Mesendoderm (in vitro differentiated cells): ENCODE measurements around the gene LEMD1. TPM values are rescaled to one million over a fixed set of nuclear protein-coding genes. Genes with fewer than 3 reads are reported as not detected.
A peak's percentile ranks its signal among the peaks of the same experiment; 100 is the strongest.

Source experiments
- DNase-seq: peaks from one replicate; pipeline ENCODE4 v3.0.0; 2013
- H2AK5ac ChIP-seq: 2 replicates; pipeline ENCODE4 v1.6.1; 2013; ENCODE audit warnings: low read length, inconsistent platforms
- H2BK120ac ChIP-seq: 2 replicates; pipeline ENCODE4 v1.6.1; 2013; ENCODE audit warnings: low read depth, mild to moderate bottlenecking, low read length, moderate library complexity, mixed read lengths
- H2BK15ac ChIP-seq: replicated peaks from 2 replicates; pipeline ENCODE4 v1.6.1; 2013; ENCODE audit warnings: low read depth, mild to moderate bottlenecking, moderate library complexity
- H2BK5ac ChIP-seq: 2 replicates; pipeline ENCODE4 v1.6.1; 2013; ENCODE audit warnings: low read length, inconsistent platforms
- H3K18ac ChIP-seq: 2 replicates; pipeline ENCODE4 v1.6.1; 2013; ENCODE audit warnings: mild to moderate bottlenecking, low read length, mixed read lengths
- H3K23ac ChIP-seq: one replicate; pipeline ENCODE4 v1.6.1; 2013; ENCODE audit warnings: low read length
- H3K27ac ChIP-seq: 2 replicates; pipeline ENCODE4 v1.5.1; 2013; ENCODE audit warnings: low read depth, mild to moderate bottlenecking, inconsistent platforms, low read length, moderate library complexity
- H3K27me3 ChIP-seq: 2 replicates; pipeline ENCODE4 v1.6.1; 2013; ENCODE audit warnings: low read length, control low read depth, mild to moderate bottlenecking, inconsistent platforms; ENCODE audit not compliant: insufficient read depth, poor library complexity
- H3K36me3 ChIP-seq: 2 replicates; pipeline ENCODE4 v1.6.1; 2013; ENCODE audit warnings: low read length, inconsistent platforms; ENCODE audit not compliant: control insufficient read depth, insufficient read depth
- H3K4ac ChIP-seq: one replicate; pipeline ENCODE4 v1.6.1; 2013; ENCODE audit warnings: low read depth, mild to moderate bottlenecking, low read length, moderate library complexity
- H3K4me1 ChIP-seq: 2 replicates; pipeline ENCODE4 v1.6.1; 2013; ENCODE audit warnings: low read depth, low read length, inconsistent platforms; ENCODE audit not compliant: control insufficient read depth
- H3K4me2 ChIP-seq: 2 replicates; pipeline ENCODE4 v1.6.1; 2013; ENCODE audit warnings: low read length
- H3K4me3 ChIP-seq: 2 replicates; pipeline ENCODE4 v1.5.1; 2013; ENCODE audit warnings: mild to moderate bottlenecking, low read length
- H3K56ac ChIP-seq: one replicate; pipeline ENCODE4 v1.6.1; 2013; ENCODE audit warnings: low read length
- H3K79me1 ChIP-seq: 2 replicates; pipeline ENCODE4 v1.6.1; 2013; ENCODE audit warnings: low read length, inconsistent platforms
- H3K79me2 ChIP-seq: 2 replicates; pipeline ENCODE4 v1.6.1; 2013; ENCODE audit warnings: mild to moderate bottlenecking, low read length; ENCODE audit not compliant: control insufficient read depth, insufficient read depth
- H3K9ac ChIP-seq: 2 replicates; pipeline ENCODE4 v1.6.1; 2013; ENCODE audit warnings: low read length, inconsistent platforms
- H4K5ac ChIP-seq: one replicate; pipeline ENCODE4 v1.6.1; 2013; ENCODE audit warnings: low read length
- H4K8ac ChIP-seq: one replicate; pipeline ENCODE4 v1.6.1; 2013; ENCODE audit warnings: low read depth, mild to moderate bottlenecking, control low read depth, low read length, moderate library complexity
- WGBS: extraction: QIAGEN DNeasy Blood & Tissue Kit; methylation state at CpG from one replicate; pipeline ENCODE4 v1.1.7; 2013; ENCODE audit warnings: low lambda C conversion rate, missing lambda C conversion rate; ENCODE audit not compliant: insufficient coverage; ENCODE audit errors: extremely low coverage; 5-methylcytosine and 5-hydroxymethylcytosine counted together
- small RNA-seq: library from polyadenylated mRNA; stranded (forward); fragments of <200 nt; extraction: miRNeasy Mini kit (QIAGEN cat#:217004); gene quantifications from one replicate; pipeline ENCODE3, GENCODE V24; 2013; ENCODE audit not compliant: insufficient read depth

The LEMD1 gene

DNA sequence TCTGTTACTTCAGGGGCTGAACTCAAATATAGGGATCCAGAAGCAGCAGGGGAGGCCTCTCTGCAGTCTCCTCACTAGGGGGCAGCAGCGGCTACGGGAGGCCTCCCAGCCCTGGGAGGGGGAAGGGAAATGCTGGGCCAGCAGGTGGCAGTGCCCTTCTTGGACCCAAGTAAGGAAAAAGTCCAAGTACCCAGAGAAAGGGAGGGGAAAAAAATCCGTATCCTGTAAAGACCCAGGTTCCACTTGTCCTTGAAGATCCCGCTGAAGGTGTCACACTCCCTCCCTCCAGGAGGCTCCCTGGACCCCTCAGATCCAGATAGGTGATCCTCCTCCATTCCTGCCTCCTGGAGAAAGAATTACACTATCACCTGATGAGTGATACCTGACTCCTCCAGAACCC is 86.2 kb downstream of the LEMD1 start:
- no peak overlapping the region for H2BK5ac ChIP-seq
- no peaks in the 10 kb centered on the region for H3K27me3 ChIP-seq
- H2BK120ac ChIP-seq, result no peak overlapping the region
- no peak overlapping the region for H3K56ac ChIP-seq
- no peak overlapping the region for H3K23ac ChIP-seq
- H2BK15ac ChIP-seq, result no peak overlapping the region
- H3K9ac ChIP-seq, result no peak overlapping the region
- H3K4me1 ChIP-seq, result peaks cover 2% of the 10 kb centered on the region
- no peak overlapping the region for H3K27ac ChIP-seq
- H3K36me3 ChIP-seq, result no peaks in the 10 kb centered on the region
- H3K4me3 ChIP-seq, result no peak overlapping the region
- WGBS, result no CpG with 5 or more reads among the region's 4 CpGs
- H3K79me2 ChIP-seq, result no peaks in the 10 kb centered on the region
- no peak overlapping the region for H3K18ac ChIP-seq
- no peak overlapping the region for H3K4me2 ChIP-seq
- no peak overlapping the region for H4K8ac ChIP-seq
- H4K5ac ChIP-seq, result no peak overlapping the region
- peak; percentile 91 for DNase-seq
- no peak overlapping the region for H3K4ac ChIP-seq
- no peak overlapping the region for H2AK5ac ChIP-seq
- H3K79me1 ChIP-seq, result no peaks in the 10 kb centered on the region

DNA sequence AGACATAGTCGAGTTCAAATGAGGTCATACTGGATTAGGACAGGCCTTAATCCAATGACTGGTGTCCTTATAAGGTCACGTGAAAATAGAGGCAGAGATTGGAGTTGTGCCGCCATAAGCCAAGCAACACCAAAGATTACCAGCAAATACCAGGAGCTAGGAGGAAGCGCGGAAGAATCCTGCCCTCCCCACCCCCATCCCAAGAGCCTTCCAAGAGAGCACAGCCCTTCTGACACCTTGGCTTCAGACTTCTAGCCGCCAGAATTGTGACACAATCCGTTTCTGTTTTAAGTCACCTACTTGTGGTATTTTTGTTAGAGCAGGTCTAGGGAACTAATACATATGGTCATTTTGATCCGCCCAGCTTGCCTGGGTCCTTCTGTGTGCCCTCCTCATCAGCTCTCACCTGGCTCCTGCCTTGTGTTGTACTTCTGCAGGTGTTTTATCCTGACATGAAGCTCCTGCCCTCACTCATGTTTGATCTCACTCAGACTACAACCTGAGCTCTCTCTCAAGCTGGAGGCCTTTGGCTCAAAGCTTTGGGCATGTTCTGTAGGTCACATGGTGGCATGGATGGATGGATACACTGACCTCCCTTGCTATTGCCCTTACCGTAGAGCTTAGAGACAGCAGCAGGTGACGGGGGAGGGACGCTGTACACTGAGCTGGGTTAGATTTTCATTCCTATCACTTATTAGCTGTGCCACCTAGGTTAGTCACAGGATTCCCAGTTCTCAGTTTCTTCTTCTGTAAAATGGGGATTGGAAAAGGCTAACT is 89.7 kb downstream of the LEMD1 start:
- Histone ChIP-seq H3K4me3 (no peak overlapping the region), H3K79me2 (no peaks in the 10 kb centered on the region), H4K5ac (no peak overlapping the region), H3K27ac (no peak overlapping the region), H3K27me3 (no peaks in the 10 kb centered on the region), H2BK120ac (no peak overlapping the region), H2BK15ac (no peak overlapping the region), H3K18ac (no peak overlapping the region), H3K56ac (no peak overlapping the region), H4K8ac (no peak overlapping the region), H3K9ac (no peak overlapping the region), H3K4me1 (peaks cover under 1% of the 10 kb centered on the region), H3K4me2 (no peak overlapping the region), H3K23ac (no peak overlapping the region), H3K79me1 (no peaks in the 10 kb centered on the region), H3K36me3 (no peaks in the 10 kb centered on the region), H2AK5ac (no peak overlapping the region), H3K4ac (no peak overlapping the region), H2BK5ac (no peak overlapping the region)
- peak; percentile 44 for DNase-seq
- no CpG with 5 or more reads among the region's 11 CpGs for WGBS

Small RNA genes within 50 kb of the gene (small RNA-seq; reads per million reads assigned to genes)
- gene MIR135B (347 reads per million, percentile 98 among the genes with 10 or more reads in this experiment), gene SNRPGP10 (not detected)
